ENCODE results near the gene F3. TPM values are rescaled to one million over a fixed set of nuclear protein-coding genes. Genes with fewer than 3 reads are reported as not detected.

The F3 gene
- polyA plus RNA-seq, 3 donors = 0.29 to 3.7 (median 0.77) TPM

GRCh38 chr1:94550396-94550795 lies 8.8 kb upstream of the F3 start:
- peaks cover 3% of the 10 kb centered on the region for H3K4me1 Mint-ChIP-seq
- H2AFZ ChIP-seq (ENCODE audit: insufficient read depth, low read depth, low read length, poor library complexity, severe bottlenecking) = no peak overlapping the region
- no peak for TF ChIP-seq CTCF (IDR thresholded peaks at IDR 0.05)
- H3K9me3 ChIP-seq (replicated peaks in 1 of 2; ENCODE audit: control insufficient read depth in 1 of 2, insufficient read depth in 1 of 2, low read length in 2 of 2) = no peaks in the 10 kb centered on the region
- H3K36me3 ChIP-seq (replicated peaks in 1 of 2; ENCODE audit: control insufficient read depth in 1 of 2, insufficient read depth in 2 of 2, low read length in 2 of 2) = no peaks in the 10 kb centered on the region
- no peak overlapping the region for H3K4me3 ChIP-seq (replicated peaks in 1 of 3; ENCODE audit: low read depth in 2 of 3, low read length in 3 of 3)
- WGBS (ENCODE audit: insufficient coverage) = 25% methylated on average over 1 of the region's 6 CpGs
- H4K20me1 ChIP-seq (ENCODE audit: insufficient read depth, low read length) = no peaks in the 10 kb centered on the region
- intact Hi-C loops (cut with micrococcal nuclease) = no loop called here
- H3K9ac ChIP-seq (ENCODE audit: insufficient read depth, low read length, poor library complexity, severe bottlenecking) = no peak overlapping the region
- no peaks in the 10 kb centered on the region for H3K27me3 ChIP-seq (ENCODE audit: control insufficient read depth in 2 of 2, insufficient read depth in 2 of 2, low read length in 2 of 2)
- H3K4me2 ChIP-seq (replicated peaks; ENCODE audit: extremely low read depth, low read length, poor library complexity, severe bottlenecking) = no peak overlapping the region
- no peak overlapping the region for H3K27ac ChIP-seq (ENCODE audit: low read depth in 1 of 2, low read length in 2 of 2)
- no peak overlapping the region for H3K27ac Mint-ChIP-seq
- no peaks in the 10 kb centered on the region for H3K9me3 Mint-ChIP-seq
- DNase-seq = no peak
- H3K79me2 ChIP-seq (ENCODE audit: insufficient read depth, low read length) = no peaks in the 10 kb centered on the region
- H3K36me3 Mint-ChIP-seq = no peaks in the 10 kb centered on the region
- H3K27me3 Mint-ChIP-seq (ENCODE audit: low read depth in 3 of 3) = peaks cover 0 to 2% (median 0%) of the 10 kb centered on the region in 3 donors
- H3K4me1 ChIP-seq (ENCODE audit: control insufficient read depth in 1 of 2, insufficient read depth in 2 of 2, low read length in 2 of 2) = no peaks in the 10 kb centered on the region
- H3K4me3 Mint-ChIP-seq = no peak overlapping the region

GRCh38 chr1:94549706-94550105 lies 8.1 kb upstream of the F3 start:
- 100% methylated on average over 3 of the region's 5 CpGs for WGBS (ENCODE audit: insufficient coverage)
- Histone ChIP-seq H3K4me3 (replicated peaks in 1 of 3; ENCODE audit: low read depth in 2 of 3, low read length in 3 of 3) (no peak overlapping the region), H3K27ac (ENCODE audit: low read depth in 1 of 2, low read length in 2 of 2) (no peak overlapping the region), H2AFZ (ENCODE audit: insufficient read depth, low read depth, low read length, poor library complexity, severe bottlenecking) (no peak overlapping the region), H3K36me3 (replicated peaks in 1 of 2; ENCODE audit: control insufficient read depth in 1 of 2, insufficient read depth in 2 of 2, low read length in 2 of 2) (no peaks in the 10 kb centered on the region), H3K4me1 (ENCODE audit: control insufficient read depth in 1 of 2, insufficient read depth in 2 of 2, low read length in 2 of 2) (no peaks in the 10 kb centered on the region), H4K20me1 (ENCODE audit: insufficient read depth, low read length) (no peaks in the 10 kb centered on the region), H3K79me2 (ENCODE audit: insufficient read depth, low read length) (no peaks in the 10 kb centered on the region), H3K9me3 (replicated peaks in 1 of 2; ENCODE audit: control insufficient read depth in 1 of 2, insufficient read depth in 1 of 2, low read length in 2 of 2) (no peaks in the 10 kb centered on the region), H3K9ac (ENCODE audit: insufficient read depth, low read length, poor library complexity, severe bottlenecking) (no peak overlapping the region), H3K27me3 (ENCODE audit: control insufficient read depth in 2 of 2, insufficient read depth in 2 of 2, low read length in 2 of 2) (no peaks in the 10 kb centered on the region), H3K4me2 (replicated peaks; ENCODE audit: extremely low read depth, low read length, poor library complexity, severe bottlenecking) (no peak overlapping the region)
- Mint-ChIP-seq H3K27ac (peak overlapping the region in 1 of 7 donors; percentile 1), H3K9me3 (no peaks in the 10 kb centered on the region), H3K27me3 (ENCODE audit: low read depth in 3 of 3) (peaks cover 0 to 2% (median 0%) of the 10 kb centered on the region in 3 donors), H3K36me3 (no peaks in the 10 kb centered on the region), H3K4me3 (no peak overlapping the region), H3K4me1 (peaks cover 3% of the 10 kb centered on the region)
- intact Hi-C loops (cut with micrococcal nuclease) = loop anchor here in 1 of 2 donors (10.0 kb wide), 1 partner anchor 45 kb away; no protein-coding TSS in a partner anchor
- no peak for TF ChIP-seq CTCF (IDR thresholded peaks at IDR 0.05)
- no peak for DNase-seq
